ENCODE results near the gene RTKN. TPM values are rescaled to one million over a fixed set of nuclear protein-coding genes. Genes with fewer than 3 reads are reported as not detected.
"Not testable (repeated sequence)": the region's sequence is repeated elsewhere in the genome, so short reads cannot be mapped to it uniquely, and the experiment has no call there.

RTKN gene, protein sequence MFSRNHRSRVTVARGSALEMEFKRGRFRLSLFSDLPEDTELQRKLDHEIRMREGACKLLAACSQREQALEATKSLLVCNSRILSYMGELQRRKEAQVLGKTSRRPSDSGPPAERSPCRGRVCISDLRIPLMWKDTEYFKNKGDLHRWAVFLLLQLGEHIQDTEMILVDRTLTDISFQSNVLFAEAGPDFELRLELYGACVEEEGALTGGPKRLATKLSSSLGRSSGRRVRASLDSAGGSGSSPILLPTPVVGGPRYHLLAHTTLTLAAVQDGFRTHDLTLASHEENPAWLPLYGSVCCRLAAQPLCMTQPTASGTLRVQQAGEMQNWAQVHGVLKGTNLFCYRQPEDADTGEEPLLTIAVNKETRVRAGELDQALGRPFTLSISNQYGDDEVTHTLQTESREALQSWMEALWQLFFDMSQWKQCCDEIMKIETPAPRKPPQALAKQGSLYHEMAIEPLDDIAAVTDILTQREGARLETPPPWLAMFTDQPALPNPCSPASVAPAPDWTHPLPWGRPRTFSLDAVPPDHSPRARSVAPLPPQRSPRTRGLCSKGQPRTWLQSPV
- total RNA-seq: 10 to 100 TPM; 10.6 to 16.8 TPM
- long read RNA-seq, donor 1, transcript RTKN-210 (3 exons, 853 nt): major isoform, 5 of 8 reads
- long read RNA-seq, donor 1, partial matches to known transcripts: 0 of 8 reads
- long read RNA-seq, donor 1, other reads (novel, unspliced or antisense): 2 of 8 reads
- long read RNA-seq, donor 2, transcript RTKN-201 (12 exons, 2,220 nt): major isoform, 10 of 32 reads
- long read RNA-seq, donor 2, partial matches to known transcripts: 5 of 32 reads
- long read RNA-seq, donor 2, other reads (novel, unspliced or antisense): 9 of 32 reads

- intact Hi-C loops (cut with DNase I): no loop called here
- DNase-seq (ENCODE audit: low spot score): no peak
Measured at GRCh38 chr2:74441690-74442482, at the start of gene RTKN. Gene RTKN, minus strand, starts transcription at chr2:74441937. Its CDS starts 121 bp downstream, at chr2:74441816.

GRCh38 chr2:74489906-74490305, 48.2 kb upstream of the RTKN start:
- intact Hi-C loops (cut with DNase I): no loop called here
- peak; percentile 69 for DNase-seq (ENCODE audit: low spot score)

- peak; percentile 22 for DNase-seq (ENCODE audit: low spot score)
- intact Hi-C loops (cut with DNase I): no loop called here
Measured at GRCh38 chr2:74488643-74489481, 47.1 kb upstream of the RTKN start.

- no peak for DNase-seq (ENCODE audit: low spot score)
- intact Hi-C loops (cut with DNase I): no loop called here
Measured at GRCh38 chr2:74486141-74486540, 44.4 kb upstream of the RTKN start.

DNA sequence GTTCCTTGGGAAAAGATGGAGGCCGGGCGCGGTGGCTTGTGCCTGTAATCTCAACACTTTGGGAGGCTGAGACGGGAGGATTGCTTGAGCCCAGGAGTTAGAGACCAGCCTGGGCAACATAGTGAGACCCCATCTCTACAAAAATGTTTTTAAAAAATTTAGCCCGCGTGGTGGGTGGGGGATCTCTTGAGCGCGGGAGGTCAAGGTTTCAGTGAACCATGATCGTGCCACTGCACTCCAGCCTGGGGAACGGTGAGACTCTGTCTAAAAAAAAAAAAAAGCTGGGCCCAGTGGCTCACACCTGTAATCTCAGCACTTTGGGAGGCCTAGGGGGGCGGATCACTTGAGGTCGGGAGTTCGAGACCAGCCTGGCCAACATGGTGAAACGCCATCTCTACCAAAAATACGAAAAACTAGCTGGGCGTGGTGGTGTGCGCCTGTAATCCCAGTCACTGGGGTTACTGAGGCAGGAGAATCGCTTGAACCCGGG, 42.0 kb upstream of the RTKN start:
- intact Hi-C loops (cut with DNase I): loop anchor here (5.0 kb wide), 2 partner anchors 99 to 104 kb away; no protein-coding TSS in a partner anchor
- not testable (repeated sequence) for DNase-seq (ENCODE audit: low spot score)

- intact Hi-C loops (cut with DNase I): loop anchor here (5.0 kb wide), 2 partner anchors 99 to 104 kb away; no protein-coding TSS in a partner anchor
- DNase-seq (ENCODE audit: low spot score): peak; percentile 99
Measured at GRCh38 chr2:74482801-74483674, 41.3 kb upstream of the RTKN start, which contains the start of the genes CCDC142 and TTC31. Gene CCDC142, minus strand, starts transcription at chr2:74482998. Its CDS starts 161 bp downstream, at chr2:74482837. Gene TTC31, plus strand, starts transcription at chr2:74483081. Its CDS starts 15 bp downstream, at chr2:74483096.

DNA sequence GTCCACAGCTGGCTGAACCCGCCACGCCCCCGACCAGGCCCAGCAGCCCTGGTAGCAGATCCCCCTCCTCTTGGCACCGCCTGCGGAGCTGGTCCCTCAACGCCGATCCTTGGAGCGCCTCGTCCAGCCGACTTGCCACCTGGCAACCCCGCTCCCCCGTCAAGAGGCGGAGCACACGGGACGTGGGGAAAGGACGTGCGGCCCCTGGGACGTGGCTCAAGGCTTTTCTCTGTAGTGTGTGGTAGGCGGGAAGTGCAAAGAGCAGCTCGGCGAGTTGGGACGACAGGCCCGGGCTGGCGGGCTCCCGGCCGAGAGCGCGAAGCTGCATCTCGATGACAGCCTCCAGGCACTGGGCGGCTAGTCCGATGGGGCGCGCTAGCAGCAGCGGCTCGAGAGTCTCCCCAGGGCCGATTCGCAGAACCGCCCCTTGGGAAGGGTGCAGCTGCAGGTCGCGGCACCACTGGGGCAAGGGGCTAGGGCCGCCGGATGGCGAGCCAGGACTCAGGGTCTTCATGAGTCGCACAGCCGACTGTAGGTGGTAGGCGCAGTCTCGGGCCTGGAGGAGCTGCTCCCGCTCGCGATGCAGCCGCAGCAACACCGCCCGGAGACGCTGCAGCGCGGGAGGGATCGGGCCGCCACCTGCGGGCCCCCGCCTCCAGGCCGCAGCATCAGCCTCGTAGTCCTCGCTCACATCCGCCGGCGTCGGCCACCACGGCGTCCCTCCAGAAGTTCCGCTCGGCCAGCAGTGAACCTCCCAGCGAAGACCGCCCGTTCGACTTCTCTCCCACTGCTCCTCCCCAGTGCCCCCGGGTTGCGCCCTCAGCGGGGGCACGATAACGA, 40.4 kb upstream of the RTKN start:
- peak; percentile 91 for DNase-seq (ENCODE audit: low spot score)
- intact Hi-C loops (cut with DNase I): loop anchor here (5.0 kb wide), 2 partner anchors 100 to 105 kb away; no protein-coding TSS in a partner anchor

DNA sequence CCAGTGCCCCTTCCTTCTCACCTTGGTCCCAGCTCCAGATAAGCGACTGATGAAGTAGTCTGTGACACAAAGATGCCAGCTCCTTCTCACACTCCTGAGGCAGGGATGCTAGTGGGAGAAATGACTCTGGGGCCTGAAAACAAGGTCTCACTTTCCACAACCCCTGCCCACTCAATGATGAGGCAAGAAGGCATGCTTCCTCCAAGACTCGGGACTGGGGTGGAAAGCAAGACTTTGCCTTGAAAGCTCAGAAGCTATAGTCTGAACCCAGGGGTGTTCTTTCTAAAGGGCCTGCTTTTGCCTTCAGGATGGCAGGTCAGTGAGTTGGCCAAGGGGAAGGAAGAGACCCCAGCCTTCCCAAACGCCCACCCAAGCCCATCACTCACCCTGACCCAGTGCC, 39.7 kb upstream of the RTKN start:
- no peak for DNase-seq (ENCODE audit: low spot score)
- intact Hi-C loops (cut with DNase I): loop anchor here (5.0 kb wide), 2 partner anchors 101 to 106 kb away; no protein-coding TSS in a partner anchor

DNA sequence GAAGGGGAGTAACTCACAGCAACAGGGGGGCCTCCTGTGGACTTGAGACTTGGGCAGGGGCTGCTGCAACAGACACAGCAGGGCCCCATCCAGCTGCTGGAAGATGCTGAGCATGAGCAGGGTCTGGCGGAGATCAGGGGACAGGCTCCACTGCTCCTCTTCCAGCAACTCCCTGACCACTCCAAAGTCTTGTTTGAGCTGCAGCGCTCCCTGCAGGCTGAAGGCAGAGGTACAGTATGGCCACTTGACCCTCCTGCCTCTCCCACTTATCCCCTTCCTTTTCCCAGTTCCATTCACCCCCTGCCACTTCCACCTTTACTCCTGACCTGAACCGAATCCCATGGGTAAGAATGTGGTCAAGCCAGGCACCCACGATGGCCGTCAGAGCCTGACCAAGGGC, 33.2 kb upstream of the RTKN start:
- DNase-seq (ENCODE audit: low spot score): peak; percentile 58
- intact Hi-C loops (cut with DNase I): no loop called here

GRCh38 chr2:74474481-74474880, 32.7 kb upstream of the RTKN start:
- DNase-seq (ENCODE audit: low spot score): peak; percentile 76
- intact Hi-C loops (cut with DNase I): no loop called here

DNA sequence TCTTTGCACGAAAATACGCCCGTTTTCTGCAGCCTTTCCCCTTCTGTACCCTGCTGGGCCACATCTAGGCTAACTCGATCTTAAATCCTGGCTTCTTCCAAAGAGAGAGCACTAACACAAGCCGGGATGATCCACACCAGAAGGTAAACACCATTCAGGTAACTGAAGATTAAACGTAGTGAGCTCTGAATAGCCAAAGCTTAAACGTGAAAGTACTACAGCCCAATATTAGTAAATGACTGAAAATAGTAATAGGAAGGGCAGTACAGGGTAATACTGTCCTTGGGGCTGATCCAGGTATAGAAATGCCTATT, 31.2 kb upstream of the RTKN start:
- intact Hi-C loops (cut with DNase I): no loop called here
- no peak for DNase-seq (ENCODE audit: low spot score)

DNA sequence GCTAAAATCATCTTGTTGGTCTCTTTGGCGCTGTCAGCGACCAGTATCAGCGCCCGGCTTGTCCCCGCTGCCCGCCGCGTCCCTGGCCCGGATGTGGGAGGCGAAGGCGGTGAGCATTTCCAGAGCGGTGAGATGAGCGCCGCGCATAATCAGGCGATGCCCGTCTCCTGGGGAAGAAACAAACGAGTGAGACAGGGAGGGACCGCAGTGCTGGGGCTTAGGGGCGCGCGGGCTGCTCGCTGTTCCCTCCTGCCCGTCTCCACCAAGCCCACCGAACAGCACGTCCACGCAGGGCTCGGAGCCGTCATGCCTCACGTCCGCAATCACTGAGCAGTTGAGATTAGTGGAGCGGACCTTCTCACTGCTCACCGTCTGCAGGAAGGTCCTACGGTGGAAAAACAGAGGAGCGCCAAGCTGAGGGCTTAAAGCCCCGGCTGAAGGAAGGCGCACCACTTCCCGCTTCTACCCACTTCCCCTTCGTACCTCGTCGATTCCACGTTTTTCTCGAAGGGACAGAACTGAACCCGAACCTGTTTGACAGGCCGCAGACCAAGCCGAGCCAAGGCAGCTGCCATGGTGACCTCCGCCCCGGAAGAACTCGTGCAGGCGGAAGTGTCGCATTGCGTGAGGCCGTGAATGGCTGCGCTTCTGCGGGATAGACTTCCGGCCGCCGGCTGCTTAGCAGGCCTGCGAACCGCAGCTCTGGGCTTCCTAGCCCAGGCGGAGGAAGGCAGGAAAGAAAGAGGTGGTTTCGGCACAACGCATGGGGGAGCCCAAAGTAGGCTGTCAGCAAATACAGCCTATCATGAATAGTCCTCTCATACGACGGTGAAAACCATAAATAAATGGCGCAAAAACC, 30.6 kb upstream of the RTKN start, which contains the start of gene MRPL53:
Gene MRPL53, minus strand, starts transcription at position 595 of the 859 bp plus-strand sequence. Its CDS starts 20 bp downstream, at position 575.
- intact Hi-C loops (cut with DNase I): no loop called here
- DNase-seq (ENCODE audit: low spot score): peak; percentile 98

DNA sequence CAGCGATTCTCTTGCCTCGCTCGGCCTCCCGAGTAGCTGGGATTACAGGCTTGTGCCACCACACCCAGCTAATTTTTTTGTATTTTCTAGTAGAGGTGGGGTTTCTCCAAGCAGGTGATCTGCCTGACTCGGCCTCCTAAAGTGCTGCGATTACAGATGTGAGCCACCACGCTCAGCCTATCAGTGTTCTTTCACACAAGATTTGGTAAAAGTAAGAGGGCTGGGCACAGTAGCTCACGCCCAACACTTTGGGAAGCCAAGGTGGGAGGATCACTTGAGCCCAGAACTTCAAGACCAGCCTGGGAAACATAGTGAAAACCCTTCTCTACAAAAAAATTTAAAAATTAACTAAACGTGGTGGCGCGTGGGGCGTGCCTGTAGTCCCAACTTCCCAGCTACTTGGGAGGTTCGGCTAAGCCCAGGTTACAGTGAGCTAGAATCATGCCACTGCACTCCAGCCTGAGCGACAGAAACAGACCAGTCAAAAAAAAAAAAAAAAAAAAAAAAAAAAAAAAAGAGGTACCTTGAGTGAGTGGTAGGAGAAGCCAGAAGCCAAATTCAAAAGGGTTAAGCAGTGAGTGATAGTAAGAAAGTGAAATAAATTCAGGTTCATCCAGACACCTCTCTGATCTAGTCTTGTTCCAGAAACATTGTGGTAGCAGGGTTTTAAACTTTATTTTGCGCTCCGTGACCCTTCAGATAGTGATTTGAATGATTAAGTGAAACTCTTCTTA, 29.8 kb upstream of the RTKN start:
- DNase-seq (ENCODE audit: low spot score): peak; percentile 38
- intact Hi-C loops (cut with DNase I): no loop called here

DNA sequence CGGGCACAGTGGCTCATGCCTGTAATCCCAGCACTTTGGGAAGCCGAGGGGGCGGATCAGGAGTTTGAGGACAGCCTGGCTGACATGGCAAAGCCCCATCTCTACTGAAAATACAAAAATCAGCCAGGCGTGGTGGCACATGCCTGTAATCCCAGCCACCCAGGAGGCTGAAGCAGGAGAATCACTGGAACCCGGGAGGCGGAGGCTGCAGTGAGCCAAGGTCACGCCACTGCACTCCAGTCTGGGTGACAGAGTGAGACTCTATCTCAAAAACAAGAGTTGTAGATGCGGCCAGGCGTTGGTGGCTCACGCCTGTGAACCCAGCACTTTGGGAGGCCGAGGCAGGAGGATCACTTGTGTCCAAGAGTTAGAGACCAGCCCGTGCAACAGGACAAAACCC, 29.0 kb upstream of the RTKN start:
- peak; percentile 47 for DNase-seq (ENCODE audit: low spot score)
- intact Hi-C loops (cut with DNase I): not testable (repeated sequence)

GRCh38 chr2:74464406-74464805, 22.7 kb upstream of the RTKN start:
- no peak for DNase-seq (ENCODE audit: low spot score)
- intact Hi-C loops (cut with DNase I): no loop called here

All from posterior vena cava (tissue), 2 donors.